Smooth muscle cell (in vitro differentiated cells): ENCODE data around the gene RIMOC1. TPM values are rescaled to one million over a fixed set of nuclear protein-coding genes. Genes with fewer than 3 reads are reported as not detected.

Source experiments
- DNase-seq: peaks from one replicate; lab custom pipeline; 2025; ENCODE audit not compliant: unreplicated experiment; lab: John Stamatoyannopoulos, UW
- H2AFZ ChIP-seq: fragments of 200-600 bp; sonication (generic); 2 replicates; pipeline ENCODE4 v1.6.0; 2016; ENCODE audit warnings: antibody characterized with exemption, low read depth, mild to moderate bottlenecking
- H3F3A ChIP-seq: fragments of 200-600 bp; sonication (generic); 2 replicates; pipeline ENCODE4 v1.6.0; 2017; ENCODE audit warnings: antibody characterized with exemption, low read depth
- H3K27ac ChIP-seq: fragments of 200-600 bp; sonication (generic); 2 replicates; pipeline ENCODE4 v1.5.1; 2016; ENCODE audit warnings: low read depth, mild to moderate bottlenecking
- H3K27me3 ChIP-seq: fragments of 200-600 bp; sonication (generic); 2 replicates; pipeline ENCODE4 v1.6.1; 2016; ENCODE audit warnings: low read depth, mild to moderate bottlenecking
- H3K36me3 ChIP-seq: fragments of 200-600 bp; sonication (generic); 2 replicates; pipeline ENCODE4 v1.5.1; 2016; ENCODE audit warnings: low read depth
- H3K4me1 ChIP-seq: fragments of 200-600 bp; sonication (generic); 2 replicates; pipeline ENCODE4 v1.5.1; 2016; ENCODE audit warnings: low read depth
- H3K4me2 ChIP-seq: fragments of 200-600 bp; sonication (generic); 2 replicates; pipeline ENCODE4 v1.6.0; 2016; ENCODE audit warnings: mild to moderate bottlenecking
- H3K4me3 ChIP-seq: fragments of 200-600 bp; sonication (generic); 2 replicates; pipeline ENCODE4 v1.5.1; 2016; ENCODE audit warnings: mild to moderate bottlenecking
- H3K79me2 ChIP-seq: fragments of 200-600 bp; sonication (generic); 2 replicates; pipeline ENCODE4 v1.6.0; 2016; ENCODE audit warnings: low read depth, mild to moderate bottlenecking
- H3K9ac ChIP-seq: fragments of 200-600 bp; sonication (generic); 2 replicates; pipeline ENCODE4 v1.6.0; 2016; ENCODE audit warnings: low read depth
- H3K9me3 ChIP-seq: fragments of 200-600 bp; sonication (generic); replicated peaks from 2 replicates; pipeline ENCODE4 v1.5.1; 2016; ENCODE audit warnings: low read depth
- H4K20me1 ChIP-seq: fragments of 200-600 bp; sonication (generic); 2 replicates; pipeline ENCODE4 v1.6.0; 2016; ENCODE audit warnings: low read depth
- CTCF ChIP-seq: fragments of 200-600 bp; sonication (generic); IDR thresholded peaks from 2 replicates; pipeline ENCODE4 v1.5.1; 2017; ENCODE audit warnings: borderline replicate concordance, mild to moderate bottlenecking, antibody characterized with exemption; ENCODE audit not compliant: insufficient read depth, poor library complexity, severe bottlenecking
- WGBS: methylation state at CpG from one replicate; pipeline ENCODE4 v1.1.7; 2016; ENCODE audit warnings: low lambda C conversion rate; 5-methylcytosine and 5-hydroxymethylcytosine counted together
- polyA plus RNA-seq: library from polyadenylated mRNA; unstranded; fragments of >200 nt; fragmentation: Nextera tagmentation; extraction: Ambion mirVana; gene quantifications from 2 replicates; pipeline ENCODE4 v1.2.1, GENCODE V29; 2016
- total RNA-seq: library from RNA; depleted of rRNA; stranded (reverse); fragments of >200 nt; gene quantifications from 2 replicates; pipeline ENCODE4 v1.2.3, GENCODE V29; 2014

Gene RIMOC1
- total and polyA plus RNA-seq, 2 experiments from 2014 or later = 9.6 to 36.9 TPM

- no peak for TF ChIP-seq CTCF
- 83% methylated on average over 3 of the region's 3 CpGs for WGBS
These were observed 20.9 kb upstream of the RIMOC1 start for GRCh38 chr5:41883243-41883642.

GRCh38 chr5:41883936-41884335, 20.2 kb upstream of the RIMOC1 start:
- Histone ChIP-seq H3K36me3 (no peaks in the 10 kb centered on the region), H3K79me2 (no peaks in the 10 kb centered on the region), H3K9me3 (peaks cover 3% of the 10 kb centered on the region), H3K27ac (no peak overlapping the region), H3K4me1 (no peaks in the 10 kb centered on the region), H4K20me1 (no peaks in the 10 kb centered on the region), H2AFZ (no peak overlapping the region), H3F3A (no peaks in the 10 kb centered on the region), H3K9ac (no peak overlapping the region), H3K27me3 (no peaks in the 10 kb centered on the region), H3K4me3 (no peak overlapping the region), H3K4me2 (no peak overlapping the region)
- no peak for TF ChIP-seq CTCF
- no peak for DNase-seq
- 94% methylated on average over 2 of the region's 2 CpGs for WGBS

More at GRCh38 chr5:41883243-41883642, 20.9 kb upstream of the RIMOC1 start:
- Histone ChIP-seq H3K79me2 (no peaks in the 10 kb centered on the region), H3F3A (no peaks in the 10 kb centered on the region), H2AFZ (no peak overlapping the region), H3K27me3 (no peaks in the 10 kb centered on the region), H3K9me3 (peaks cover 3% of the 10 kb centered on the region), H3K4me1 (no peaks in the 10 kb centered on the region), H3K4me3 (no peak overlapping the region), H3K9ac (no peak overlapping the region), H3K36me3 (no peaks in the 10 kb centered on the region), H3K27ac (no peak overlapping the region), H3K4me2 (no peak overlapping the region), H4K20me1 (no peaks in the 10 kb centered on the region)
- DNase-seq = no peak

GRCh38 chr5:41885286-41885685, 18.9 kb upstream of the RIMOC1 start:
- no peak for TF ChIP-seq CTCF
- no peaks in the 10 kb centered on the region for H3K27me3 ChIP-seq
- no peak overlapping the region for H3K4me2 ChIP-seq
- H3K27ac ChIP-seq = no peak overlapping the region
- H4K20me1 ChIP-seq = no peaks in the 10 kb centered on the region
- peaks cover 3% of the 10 kb centered on the region for H3K9me3 ChIP-seq
- no peaks in the 10 kb centered on the region for H3K4me1 ChIP-seq
- no peak overlapping the region for H2AFZ ChIP-seq
- DNase-seq = no peak
- H3K4me3 ChIP-seq = no peak overlapping the region
- no peaks in the 10 kb centered on the region for H3K79me2 ChIP-seq
- H3K9ac ChIP-seq = no peak overlapping the region
- no peaks in the 10 kb centered on the region for H3F3A ChIP-seq
- H3K36me3 ChIP-seq = no peaks in the 10 kb centered on the region

- Histone ChIP-seq H3K36me3 (no peaks in the 10 kb centered on the region), H3K27me3 (no peaks in the 10 kb centered on the region), H3K27ac (no peak overlapping the region), H3K4me1 (no peaks in the 10 kb centered on the region), H3K9ac (no peak overlapping the region), H3K9me3 (no peaks in the 10 kb centered on the region), H3K4me2 (no peak overlapping the region), H3K79me2 (no peaks in the 10 kb centered on the region), H3F3A (no peaks in the 10 kb centered on the region), H2AFZ (no peak overlapping the region), H3K4me3 (no peak overlapping the region), H4K20me1 (no peaks in the 10 kb centered on the region)
- no peak for DNase-seq
- 53% methylated on average over 2 of the region's 2 CpGs for WGBS
- no peak for TF ChIP-seq CTCF
These were observed 13.0 kb upstream of the RIMOC1 start for GRCh38 chr5:41891066-41891707.
